Cardiac fibroblast (primary cell): ENCODE data around the gene PAQR4.

ENCODE experiments used
- DNase-seq, 2 donors: peaks; one replicate each; pipeline versions ENCODE4 v3.0.0 to v3.0.0-alpha.2; 2010; ENCODE audit warnings: low read depth in 2 of 2
- H3K4me3 ChIP-seq, 2 donors: replicated peaks in 1 of 2; 1 replicate in 1 of 2; 2 replicates in 1 of 2; pipeline ENCODE4 v1.5.1; 2011; ENCODE audit warnings: low read depth in 2 of 2, low read length in 2 of 2, mild to moderate bottlenecking in 2 of 2, moderate library complexity in 1 of 2
- CTCF ChIP-seq: IDR thresholded peaks from one replicate; pipeline ENCODE4 v1.5.1; 2011; ENCODE audit warnings: low read depth, mild to moderate bottlenecking, low read length, inconsistent platforms

Gene PAQR4

DNA sequence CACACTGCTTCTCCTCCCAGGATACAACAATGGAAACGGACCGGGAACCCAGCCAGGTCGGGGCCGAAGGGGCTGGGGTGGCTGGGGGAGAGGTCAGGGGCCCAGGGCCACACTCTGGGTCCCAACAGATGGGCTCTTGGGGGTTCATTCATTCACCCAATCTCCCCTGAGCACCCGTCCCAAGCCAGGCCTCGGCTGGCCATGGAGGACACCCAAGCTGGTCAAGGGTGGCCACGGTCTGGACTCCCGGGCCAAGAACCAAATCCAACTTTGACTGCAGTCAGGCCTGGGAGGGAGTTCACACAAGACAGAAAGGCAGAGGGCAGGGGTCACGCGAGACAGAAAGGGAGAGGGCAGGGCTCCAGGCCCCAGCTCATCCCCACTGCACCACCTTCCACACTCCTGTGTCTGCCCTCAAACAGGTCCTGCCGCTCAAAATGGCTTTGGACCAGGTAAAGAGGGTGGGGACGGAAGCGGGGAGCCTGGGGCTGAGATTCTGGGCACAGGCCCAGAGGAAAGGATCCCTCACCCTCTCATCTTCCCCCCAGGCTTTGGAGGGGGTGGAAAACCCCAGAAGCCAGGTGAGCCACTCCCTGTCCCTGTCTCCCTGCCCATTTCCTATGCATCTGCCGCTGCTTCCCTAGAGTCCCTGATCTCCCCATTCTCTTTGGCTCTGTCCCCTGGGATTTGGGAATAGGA is 23.4 kb downstream of the PAQR4 start:
- no peak for TF ChIP-seq CTCF
- DNase-seq: no peak
- H3K4me3 ChIP-seq: no peak overlapping the region

DNA sequence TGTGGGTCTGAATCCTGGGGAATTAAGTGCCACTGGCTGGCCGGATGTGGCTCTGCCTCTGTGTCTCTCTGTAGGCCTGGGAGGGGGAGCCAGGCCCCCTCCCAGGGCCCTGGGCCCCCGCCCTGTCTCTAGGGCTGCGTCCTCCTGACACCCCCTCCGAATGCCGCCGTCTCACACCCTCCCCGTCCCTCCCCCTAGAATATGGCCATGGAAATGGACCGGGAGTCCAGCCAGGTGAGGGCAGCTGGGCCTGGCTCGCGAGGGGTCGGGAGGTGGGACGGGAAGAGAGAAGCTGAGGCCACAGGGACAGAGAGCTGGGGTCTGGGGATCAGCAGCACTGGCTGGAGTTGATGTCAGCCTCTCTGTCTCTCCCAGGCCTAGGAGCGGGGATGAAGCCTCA is 27.1 kb downstream of the PAQR4 start:
- no peak for TF ChIP-seq CTCF
- H3K4me3 ChIP-seq: no peak overlapping the region
- no peak for DNase-seq

GRCh38 chr16:2999929-3000328 is 30.8 kb downstream of the PAQR4 start:
- TF ChIP-seq CTCF: no peak
- no peak for DNase-seq
- no peak overlapping the region for H3K4me3 ChIP-seq

DNA sequence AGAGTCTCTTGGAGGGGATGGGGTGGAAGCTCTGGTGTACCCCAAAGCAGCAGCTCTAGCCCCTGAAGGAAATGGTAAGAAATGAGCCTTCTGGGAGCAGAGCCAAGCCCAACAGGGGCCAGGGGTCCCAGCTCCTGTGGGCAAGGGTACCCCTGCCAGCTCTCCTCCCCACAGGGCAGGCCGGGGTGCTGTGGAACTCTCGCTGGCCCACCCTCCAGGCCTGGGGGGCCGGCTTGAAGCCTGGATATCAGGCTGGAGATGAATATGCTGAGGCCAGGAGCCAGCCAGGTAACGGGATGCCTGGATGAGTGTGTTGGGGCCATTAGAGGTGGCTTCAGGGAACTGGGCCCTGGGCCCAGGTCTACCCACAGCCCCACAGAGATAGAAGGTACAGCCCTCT is 31.4 kb downstream of the PAQR4 start:
- no peak overlapping the region for H3K4me3 ChIP-seq
- DNase-seq: no peak
- no peak for TF ChIP-seq CTCF

DNA sequence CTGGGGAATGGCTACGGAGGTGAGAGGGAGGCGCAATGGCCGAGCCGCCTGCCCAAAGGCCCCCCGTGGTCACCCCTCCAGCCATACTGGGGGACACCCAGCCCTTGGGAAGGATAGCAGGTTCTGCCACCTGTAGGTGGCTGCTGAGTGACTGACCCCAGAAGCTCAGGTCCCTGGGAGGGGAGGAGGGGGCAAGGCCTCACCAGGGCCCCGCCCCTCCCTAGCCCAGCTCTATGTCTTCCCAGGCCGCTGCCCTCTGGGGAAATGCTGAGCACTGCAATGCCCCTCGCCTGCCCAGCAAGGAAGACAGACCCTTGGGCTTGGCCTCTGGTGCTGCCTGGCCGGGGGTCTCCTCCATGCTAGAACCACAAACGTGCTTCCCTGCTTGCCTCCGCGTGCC is 32.2 kb downstream of the PAQR4 start:
- no peak for DNase-seq
- TF ChIP-seq CTCF: no peak
- no peak overlapping the region for H3K4me3 ChIP-seq

- TF ChIP-seq CTCF: peak; percentile 28
- peak; percentile 99 for DNase-seq
- H3K4me3 ChIP-seq: no peak overlapping the region
These were observed 34.6 kb downstream of the PAQR4 start for GRCh38 chr16:3003582-3004270.
